GM12873 (cell line): ENCODE data around the gene CGNL1.

Experiments used
- TF ChIP-seq, protein P1 (sequence below): IDR thresholded peaks from 2 replicates; pipeline ENCODE4 v1.5.1; 2012; ENCODE audit warnings: low read depth, mild to moderate bottlenecking, moderate library complexity, low read length, control low read depth; ENCODE audit not compliant: insufficient read depth; ENCODE audit errors: missing control alignments

The CGNL1 gene

GRCh38 chr15:57509965-57510364 lies 133.7 kb downstream of the CGNL1 start:
- TF ChIP-seq, protein P1, sequence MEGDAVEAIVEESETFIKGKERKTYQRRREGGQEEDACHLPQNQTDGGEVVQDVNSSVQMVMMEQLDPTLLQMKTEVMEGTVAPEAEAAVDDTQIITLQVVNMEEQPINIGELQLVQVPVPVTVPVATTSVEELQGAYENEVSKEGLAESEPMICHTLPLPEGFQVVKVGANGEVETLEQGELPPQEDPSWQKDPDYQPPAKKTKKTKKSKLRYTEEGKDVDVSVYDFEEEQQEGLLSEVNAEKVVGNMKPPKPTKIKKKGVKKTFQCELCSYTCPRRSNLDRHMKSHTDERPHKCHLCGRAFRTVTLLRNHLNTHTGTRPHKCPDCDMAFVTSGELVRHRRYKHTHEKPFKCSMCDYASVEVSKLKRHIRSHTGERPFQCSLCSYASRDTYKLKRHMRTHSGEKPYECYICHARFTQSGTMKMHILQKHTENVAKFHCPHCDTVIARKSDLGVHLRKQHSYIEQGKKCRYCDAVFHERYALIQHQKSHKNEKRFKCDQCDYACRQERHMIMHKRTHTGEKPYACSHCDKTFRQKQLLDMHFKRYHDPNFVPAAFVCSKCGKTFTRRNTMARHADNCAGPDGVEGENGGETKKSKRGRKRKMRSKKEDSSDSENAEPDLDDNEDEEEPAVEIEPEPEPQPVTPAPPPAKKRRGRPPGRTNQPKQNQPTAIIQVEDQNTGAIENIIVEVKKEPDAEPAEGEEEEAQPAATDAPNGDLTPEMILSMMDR, result no peak

- TF ChIP-seq, protein P1, result no peak
These were observed 134.3 kb downstream of the CGNL1 start for GRCh38 chr15:57510647-57511046.

DNA sequence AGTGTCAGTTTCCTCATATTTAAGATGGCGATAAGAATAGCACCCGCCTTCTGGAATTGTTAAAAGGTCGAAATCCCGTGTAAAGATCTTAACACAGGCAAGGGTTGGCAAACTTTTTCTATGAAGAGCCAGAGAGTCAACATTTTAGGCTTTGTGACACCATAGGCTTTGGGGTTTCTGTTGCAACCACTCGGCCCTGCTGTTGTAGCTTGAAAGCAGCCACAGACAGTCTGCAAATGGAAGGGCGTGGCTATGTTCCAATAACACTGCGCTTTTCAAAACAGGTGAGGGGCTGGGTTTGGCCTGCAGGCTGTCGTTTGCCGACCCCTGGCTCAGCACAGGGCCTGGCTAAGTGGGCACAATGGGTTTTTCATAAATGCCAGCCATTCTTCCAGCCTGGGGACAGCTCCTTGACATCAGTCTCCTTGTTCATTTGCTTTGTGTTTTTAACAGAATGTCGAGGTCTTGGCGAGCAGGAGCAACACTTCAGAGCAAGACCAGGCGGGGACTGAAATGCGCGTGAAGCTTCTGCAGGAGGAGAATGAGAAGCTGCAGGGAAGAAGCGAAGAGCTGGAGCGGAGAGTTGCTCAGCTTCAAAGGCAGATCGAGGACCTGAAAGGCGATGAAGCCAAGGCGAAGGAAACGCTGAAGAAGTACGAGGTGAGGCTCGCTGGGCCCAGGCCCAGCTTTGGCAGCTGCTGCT lies 140.2 kb downstream of the CGNL1 start:
- TF ChIP-seq, protein P1, result no peak

GRCh38 chr15:57517030-57517671 lies 140.8 kb downstream of the CGNL1 start:
- TF ChIP-seq, protein P1, result no peak

DNA sequence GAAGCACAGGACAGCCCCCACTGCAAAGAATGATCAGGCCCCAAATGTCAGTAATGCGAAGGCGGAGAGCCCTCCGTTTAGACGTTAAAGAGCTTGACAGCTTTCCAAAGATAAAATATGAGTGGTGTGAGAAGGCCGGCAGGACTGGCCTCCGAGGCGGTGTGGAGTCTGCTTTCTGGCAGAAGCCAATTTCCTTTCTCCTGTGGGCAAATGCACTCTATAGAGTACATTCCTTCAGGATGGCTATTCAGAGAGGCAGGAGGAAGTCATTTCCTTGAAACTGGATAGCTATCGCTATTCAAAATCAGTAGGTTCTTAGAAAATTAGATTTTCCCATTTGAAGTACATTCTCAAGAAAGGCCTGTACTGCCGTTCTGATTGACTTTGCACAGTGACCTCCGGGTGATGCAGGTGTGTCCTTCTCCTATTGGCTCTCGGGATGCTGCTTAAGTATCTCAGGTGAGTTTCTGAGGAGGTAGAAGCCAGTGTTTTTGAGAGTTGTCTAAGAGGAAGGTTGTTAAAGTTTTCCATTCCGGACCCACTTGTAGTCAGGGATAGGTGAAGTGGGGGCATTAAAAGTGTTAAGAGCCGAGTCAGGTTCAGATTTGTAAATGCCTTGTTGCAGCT lies 142.6 kb downstream of the CGNL1 start:
- TF ChIP-seq, protein P1, result no peak

GRCh38 chr15:57519806-57520205 lies 143.5 kb downstream of the CGNL1 start:
- TF ChIP-seq, protein P1, result no peak

GRCh38 chr15:57521503-57521902 lies 145.2 kb downstream of the CGNL1 start:
- TF ChIP-seq, protein P1, result no peak
